ENCODE measurements around the gene DNAI1. TPM values are rescaled to one million over a fixed set of nuclear protein-coding genes. Genes with fewer than 3 reads are reported as not detected.

The DNAI1 gene
- total and polyA plus RNA-seq, 2 of the 13 experiments (the other 11 are each of a cell fraction or from before 2014, with no cell fraction given) = not detected

DNA sequence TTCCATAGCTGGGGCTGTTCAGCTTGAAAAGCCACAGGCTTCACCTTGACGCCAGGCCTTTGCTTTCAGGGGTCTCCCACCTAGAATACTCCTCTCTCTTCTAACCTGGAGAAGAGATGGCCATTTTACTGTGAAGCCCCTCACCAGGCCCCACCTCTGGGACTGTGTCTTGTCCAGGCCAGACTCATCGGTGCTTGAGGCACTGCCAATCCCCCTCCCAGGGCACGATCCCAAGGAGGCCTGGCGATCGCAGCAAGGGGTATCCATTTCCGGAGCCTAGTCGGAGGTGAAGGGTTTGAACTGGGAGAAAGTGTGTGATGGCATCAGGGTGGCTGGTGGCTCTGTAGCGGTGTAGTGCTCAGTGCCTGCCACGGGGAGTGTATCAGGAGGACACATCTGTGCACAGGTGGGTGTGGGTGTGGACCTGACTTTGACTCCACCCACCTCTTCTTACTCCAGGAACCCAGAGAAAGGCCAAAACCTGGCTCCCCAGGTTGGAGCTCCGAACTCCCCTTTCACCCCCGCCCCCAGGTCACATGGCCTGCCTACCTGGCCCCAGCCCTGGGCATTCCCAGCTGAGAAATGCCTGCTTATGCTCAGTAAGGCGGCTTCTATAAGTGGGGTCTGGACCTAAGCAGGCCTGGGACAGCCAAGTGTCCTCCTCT lies 91.5 kb downstream of the DNAI1 start:
- CTCF ChIA-PET (ENCODE audit: low intra/inter-chr PET ratio, low total read pairs) = interaction anchor here (3.9 kb wide), 1 partner anchor 42 kb away, joined by 42 read pairs; no protein-coding TSS in a partner anchor

More for the DNA sequence above, 91.5 kb downstream of the DNAI1 start:
- H3K36me3 ChIP-seq (replicated peaks in 1 of 2; ENCODE audit: control insufficient read depth in 1 of 2, insufficient read depth in 2 of 2, low read length in 2 of 2) = no peaks in the 10 kb centered on the region
- H4K20me1 ChIP-seq (ENCODE audit: insufficient read depth, low read length) = peaks cover 7% of the 10 kb centered on the region; the same call in 1 of the 2 replicates
- no peak overlapping the region for H3K4me3 ChIP-seq (replicated peaks in 1 of 3; ENCODE audit: insufficient read depth in 1 of 3, low read depth in 2 of 3, low read length in 3 of 3)
- no peak overlapping the region for H2AFZ ChIP-seq (ENCODE audit: low read length)
- in situ Hi-C loops (cut with HindIII; ENCODE audit: extremely low pct_ligation_motif_present, low pct_unique_long_range_greater_than_20kb) = loop anchor here (5.0 kb wide), 1 partner anchor 42 kb away; no protein-coding TSS in a partner anchor
- no peaks in the 10 kb centered on the region for H3K79me2 ChIP-seq (ENCODE audit: insufficient read depth, low read length)
- H3K9ac ChIP-seq (ENCODE audit: insufficient read depth, low read depth, low read length) = no peak overlapping the region
- POLR2A ChIA-PET = no interaction called here
- no peaks in the 10 kb centered on the region for H3K9me3 ChIP-seq (ENCODE audit: low read length)
- no peak for TF ChIP-seq ZNF460 (CRISPR knock-in tag; IDR thresholded peaks at IDR 0.05; ENCODE audit: borderline replicate concordance)
- no peak for TF ChIP-seq POLR2G (IDR thresholded peaks at IDR 0.05; ENCODE audit: low read depth, low read length)
- TF ChIP-seq ZMYM3 (CRISPR knock-in tag; IDR thresholded peaks at IDR 0.05) = no peak
- TF ChIP-seq HNRNPK (IDR thresholded peaks at IDR 0.05; ENCODE audit: low read depth, low read length, poor library complexity, severe bottlenecking) = no peak
- TF ChIP-seq, protein P1, sequence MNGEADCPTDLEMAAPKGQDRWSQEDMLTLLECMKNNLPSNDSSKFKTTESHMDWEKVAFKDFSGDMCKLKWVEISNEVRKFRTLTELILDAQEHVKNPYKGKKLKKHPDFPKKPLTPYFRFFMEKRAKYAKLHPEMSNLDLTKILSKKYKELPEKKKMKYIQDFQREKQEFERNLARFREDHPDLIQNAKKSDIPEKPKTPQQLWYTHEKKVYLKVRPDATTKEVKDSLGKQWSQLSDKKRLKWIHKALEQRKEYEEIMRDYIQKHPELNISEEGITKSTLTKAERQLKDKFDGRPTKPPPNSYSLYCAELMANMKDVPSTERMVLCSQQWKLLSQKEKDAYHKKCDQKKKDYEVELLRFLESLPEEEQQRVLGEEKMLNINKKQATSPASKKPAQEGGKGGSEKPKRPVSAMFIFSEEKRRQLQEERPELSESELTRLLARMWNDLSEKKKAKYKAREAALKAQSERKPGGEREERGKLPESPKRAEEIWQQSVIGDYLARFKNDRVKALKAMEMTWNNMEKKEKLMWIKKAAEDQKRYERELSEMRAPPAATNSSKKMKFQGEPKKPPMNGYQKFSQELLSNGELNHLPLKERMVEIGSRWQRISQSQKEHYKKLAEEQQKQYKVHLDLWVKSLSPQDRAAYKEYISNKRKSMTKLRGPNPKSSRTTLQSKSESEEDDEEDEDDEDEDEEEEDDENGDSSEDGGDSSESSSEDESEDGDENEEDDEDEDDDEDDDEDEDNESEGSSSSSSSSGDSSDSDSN (CRISPR knock-in tag; IDR thresholded peaks at IDR 0.05) = no peak
- no peak for TF ChIP-seq MBNL3 (CRISPR knock-in tag; conservative IDR thresholded peaks at IDR 0.05)
- no peak for TF ChIP-seq ZNF766 (CRISPR knock-in tag; IDR thresholded peaks at IDR 0.05; ENCODE audit: borderline replicate concordance)
- TF ChIP-seq ELF1 (CRISPR knock-in tag; IDR thresholded peaks at IDR 0.05) = no peak
- no peak for TF ChIP-seq SNAPC2 (CRISPR knock-in tag; IDR thresholded peaks at IDR 0.05)
- TF ChIP-seq, protein P2, sequence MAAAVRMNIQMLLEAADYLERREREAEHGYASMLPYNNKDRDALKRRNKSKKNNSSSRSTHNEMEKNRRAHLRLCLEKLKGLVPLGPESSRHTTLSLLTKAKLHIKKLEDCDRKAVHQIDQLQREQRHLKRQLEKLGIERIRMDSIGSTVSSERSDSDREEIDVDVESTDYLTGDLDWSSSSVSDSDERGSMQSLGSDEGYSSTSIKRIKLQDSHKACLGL (CRISPR knock-in tag; IDR thresholded peaks at IDR 0.05) = no peak
- no peak for TF ChIP-seq PCBP1 (IDR thresholded peaks at IDR 0.05; ENCODE audit: borderline replicate concordance, low read depth, low read length)
- no peak for TF ChIP-seq THYN1 (CRISPR knock-in tag; IDR thresholded peaks at IDR 0.05; ENCODE audit: borderline replicate concordance, low read depth)
- TF ChIP-seq JUN (CRISPR knock-in tag; IDR thresholded peaks at IDR 0.05) = no peak
- TF ChIP-seq NFATC3 (CRISPR knock-in tag; IDR thresholded peaks at IDR 0.05) = no peak
- TF ChIP-seq KLF11 (CRISPR knock-in tag; IDR thresholded peaks at IDR 0.05) = no peak
- TF ChIP-seq, protein P3, sequence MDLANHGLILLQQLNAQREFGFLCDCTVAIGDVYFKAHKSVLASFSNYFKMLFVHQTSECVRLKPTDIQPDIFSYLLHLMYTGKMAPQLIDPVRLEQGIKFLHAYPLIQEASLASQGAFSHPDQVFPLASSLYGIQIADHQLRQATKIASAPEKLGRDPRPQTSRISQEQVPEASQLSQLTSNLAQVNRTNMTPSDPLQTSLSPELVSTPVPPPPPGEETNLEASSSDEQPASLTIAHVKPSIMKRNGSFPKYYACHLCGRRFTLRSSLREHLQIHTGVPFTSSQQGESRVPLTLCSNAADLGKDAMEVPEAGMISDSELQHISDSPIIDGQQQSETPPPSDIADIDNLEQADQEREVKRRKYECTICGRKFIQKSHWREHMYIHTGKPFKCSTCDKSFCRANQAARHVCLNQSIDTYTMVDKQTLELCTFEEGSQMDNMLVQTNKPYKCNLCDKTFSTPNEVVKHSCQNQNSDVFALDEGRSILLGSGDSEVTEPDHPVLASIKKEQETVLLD (CRISPR knock-in tag; IDR thresholded peaks at IDR 0.05; ENCODE audit: low read depth) = no peak
- no peak for TF ChIP-seq HOXD1 (CRISPR knock-in tag; IDR thresholded peaks at IDR 0.05)
- no peak for TF ChIP-seq ZNF510 (CRISPR knock-in tag; IDR thresholded peaks at IDR 0.05; ENCODE audit: low read depth)
- intact Hi-C loops (cut with micrococcal nuclease; ENCODE audit: unreplicated experiment) = no loop called here
- peaks cover 5% of the 10 kb centered on the region for H3K4me1 ChIP-seq (ENCODE audit: insufficient read depth, low read length)
- ATAC-seq (no peak), DNase-seq (ENCODE audit: low spot score) (no peak), FAIRE-seq (no peak)
- H3K27me3 ChIP-seq (ENCODE audit: control insufficient read depth in 1 of 2, insufficient read depth in 2 of 2, low read length in 2 of 2) = peaks cover 8 to 47% of the 10 kb centered on the region in 2 experiments; a peak in 4 of 5 replicates
- 59% methylated on average over 9 of the region's 12 CpGs for WGBS (ENCODE audit: low lambda C conversion rate)
- no peak overlapping the region for H3K27ac ChIP-seq (ENCODE audit: extremely low read length, insufficient read depth, low read length)
- BruUV-seq (replicated peaks) = no TSS peak
- H3K4me2 ChIP-seq (ENCODE audit: low read depth, low read length) = no peak overlapping the region

Data from HepG2 (cell line).